ENCODE measurements around the gene CPA1. TPM values are rescaled to one million over a fixed set of nuclear protein-coding genes. Genes with fewer than 3 reads are reported as not detected.

Gene CPA1
- total RNA-seq, 5 donors from 2014 or later (not counting 1 experiment from before 2014, with no cell fraction given), result 15.8 to 22.5 (median 16.0) TPM; not detected in 2

- Histone ChIP-seq H3K27me3 (replicated peaks in 1 of 2; ENCODE audit: control insufficient read depth in 2 of 2, extremely low read depth in 1 of 2, insufficient read depth in 2 of 2, low read length in 1 of 2) (no peaks in the 10 kb centered on the region), H3K4me3 (ENCODE audit: control insufficient read depth in 1 of 2, extremely low read depth in 1 of 2, low read length in 1 of 2) (no peak overlapping the region), H3K9me3 (no peaks in the 10 kb centered on the region), H3K4me1 (ENCODE audit: control insufficient read depth in 1 of 2, extremely low read depth in 1 of 2, insufficient read depth in 2 of 2, low read length in 2 of 2) (peaks cover 11 to 15% of the 10 kb centered on the region in 2 experiments), H3K36me3 (ENCODE audit: control insufficient read depth in 2 of 2, extremely low read depth in 1 of 2, insufficient read depth in 1 of 2, low read length in 1 of 2) (peaks cover 0 to 8% of the 10 kb centered on the region in 2 donors), H3K27ac (ENCODE audit: low read length) (no peak overlapping the region)
- ChIA-PET POLR2A (no interaction called here), CTCF (no interaction called here)
- DNase-seq, result no peak
- Mint-ChIP-seq H3K27ac (no peak overlapping the region), H3K9me3 (no peaks in the 10 kb centered on the region), H3K4me1 (peaks cover 20 to 27% (median 25%) of the 10 kb centered on the region in 3 donors), H3K27me3 (no peaks in the 10 kb centered on the region), H3K4me3 (no peak overlapping the region), H3K36me3 (peaks cover 24% of the 10 kb centered on the region)
- ATAC-seq (replicated peaks in 1 of 4), result no peak
- no CpG with 5 or more reads among the region's 7 CpGs for WGBS (ENCODE audit: insufficient coverage)
Observed at GRCh38 chr7:130397051-130397757, 16.9 kb downstream of the CPA1 start.

- H3K9me3 Mint-ChIP-seq, result no peaks in the 10 kb centered on the region
- Histone ChIP-seq H3K27ac (ENCODE audit: low read length) (no peak overlapping the region), H3K27me3 (replicated peaks in 1 of 2; ENCODE audit: control insufficient read depth in 2 of 2, extremely low read depth in 1 of 2, insufficient read depth in 2 of 2, low read length in 1 of 2) (no peaks in the 10 kb centered on the region), H3K4me1 (ENCODE audit: control insufficient read depth in 1 of 2, extremely low read depth in 1 of 2, insufficient read depth in 2 of 2, low read length in 2 of 2) (peaks cover 11 to 15% of the 10 kb centered on the region in 2 experiments), H3K36me3 (ENCODE audit: control insufficient read depth in 2 of 2, extremely low read depth in 1 of 2, insufficient read depth in 1 of 2, low read length in 1 of 2) (peaks cover 5 to 13% of the 10 kb centered on the region in 2 donors), H3K4me3 (ENCODE audit: control insufficient read depth in 1 of 2, extremely low read depth in 1 of 2, low read length in 1 of 2) (no peak overlapping the region), H3K9me3 (no peaks in the 10 kb centered on the region)
- POLR2A ChIA-PET, result no interaction called here
- DNase-seq, result no peak
- 95% methylated on average over 2 of the region's 3 CpGs for WGBS (ENCODE audit: insufficient coverage)
- H3K4me1 Mint-ChIP-seq, result peaks cover 20 to 27% (median 25%) of the 10 kb centered on the region in 3 donors
- peaks cover 29% of the 10 kb centered on the region for H3K36me3 Mint-ChIP-seq
- no peak overlapping the region for H3K27ac Mint-ChIP-seq
- ATAC-seq (replicated peaks in 1 of 4), result no peak
- H3K4me3 Mint-ChIP-seq, result no peak overlapping the region
- no peaks in the 10 kb centered on the region for H3K27me3 Mint-ChIP-seq
- CTCF ChIA-PET, result no interaction called here
Observed at GRCh38 chr7:130397758-130398073, 17.4 kb downstream of the CPA1 start.

GRCh38 chr7:130398526-130399090 is 18.3 kb downstream of the CPA1 start:
- peak overlapping the region in 1 of 2 donors; percentile 29 for H3K27ac Mint-ChIP-seq
- no peak for ATAC-seq (replicated peaks in 1 of 4)
- POLR2A ChIA-PET, result no interaction called here
- H3K27me3 Mint-ChIP-seq, result no peaks in the 10 kb centered on the region
- no peak overlapping the region for H3K27ac ChIP-seq (ENCODE audit: low read length)
- H3K4me3 ChIP-seq (ENCODE audit: control insufficient read depth in 1 of 2, extremely low read depth in 1 of 2, low read length in 1 of 2), result no peak overlapping the region
- H3K36me3 ChIP-seq (ENCODE audit: control insufficient read depth in 2 of 2, extremely low read depth in 1 of 2, insufficient read depth in 1 of 2, low read length in 1 of 2), result peaks cover 8 to 13% of the 10 kb centered on the region in 2 donors
- H3K9me3 Mint-ChIP-seq, result no peaks in the 10 kb centered on the region
- H3K4me1 ChIP-seq (ENCODE audit: control insufficient read depth in 1 of 2, extremely low read depth in 1 of 2, insufficient read depth in 2 of 2, low read length in 2 of 2), result peaks cover 11 to 15% of the 10 kb centered on the region in 2 experiments
- WGBS (ENCODE audit: insufficient coverage), result 100% methylated on average over 2 of the region's 8 CpGs
- peaks cover 18 to 21% (median 19%) of the 10 kb centered on the region in 3 donors for H3K4me1 Mint-ChIP-seq
- no peaks in the 10 kb centered on the region for H3K9me3 ChIP-seq
- DNase-seq, result no peak
- CTCF ChIA-PET, result no interaction called here
- no peak overlapping the region for H3K4me3 Mint-ChIP-seq
- H3K36me3 Mint-ChIP-seq, result peaks cover 35% of the 10 kb centered on the region
- H3K27me3 ChIP-seq (replicated peaks in 1 of 2; ENCODE audit: control insufficient read depth in 2 of 2, extremely low read depth in 1 of 2, insufficient read depth in 2 of 2, low read length in 1 of 2), result no peaks in the 10 kb centered on the region

GRCh38 chr7:130400120-130400572 is 19.9 kb downstream of the CPA1 start:
- 80% methylated on average over 1 of the region's 4 CpGs for WGBS (ENCODE audit: insufficient coverage)
- DNase-seq (no peak), ATAC-seq (replicated peaks in 1 of 4) (no peak)
- Histone ChIP-seq H3K27me3 (replicated peaks in 1 of 2; ENCODE audit: control insufficient read depth in 2 of 2, extremely low read depth in 1 of 2, insufficient read depth in 2 of 2, low read length in 1 of 2) (no peaks in the 10 kb centered on the region), H3K9me3 (no peaks in the 10 kb centered on the region), H3K36me3 (ENCODE audit: control insufficient read depth in 2 of 2, extremely low read depth in 1 of 2, insufficient read depth in 1 of 2, low read length in 1 of 2) (peaks cover 8 to 13% of the 10 kb centered on the region in 2 donors), H3K27ac (ENCODE audit: low read length) (no peak overlapping the region), H3K4me1 (ENCODE audit: control insufficient read depth in 1 of 2, extremely low read depth in 1 of 2, insufficient read depth in 2 of 2, low read length in 2 of 2) (peaks cover 0 to 4% of the 10 kb centered on the region in 2 experiments), H3K4me3 (ENCODE audit: control insufficient read depth in 1 of 2, extremely low read depth in 1 of 2, low read length in 1 of 2) (no peak overlapping the region)
- Mint-ChIP-seq H3K4me3 (no peak overlapping the region), H3K36me3 (peaks cover 41% of the 10 kb centered on the region), H3K27ac (no peak overlapping the region), H3K9me3 (no peaks in the 10 kb centered on the region), H3K4me1 (peaks cover 2 to 6% (median 5%) of the 10 kb centered on the region in 3 donors), H3K27me3 (no peaks in the 10 kb centered on the region)
- ChIA-PET CTCF (no interaction called here), POLR2A (no interaction called here)

GRCh38 chr7:130401101-130401500 is 20.8 kb downstream of the CPA1 start:
- POLR2A ChIA-PET, result no interaction called here
- Histone ChIP-seq H3K9me3 (no peaks in the 10 kb centered on the region), H3K4me1 (ENCODE audit: control insufficient read depth in 1 of 2, extremely low read depth in 1 of 2, insufficient read depth in 2 of 2, low read length in 2 of 2) (no peaks in the 10 kb centered on the region), H3K4me3 (ENCODE audit: control insufficient read depth in 1 of 2, extremely low read depth in 1 of 2, low read length in 1 of 2) (no peak overlapping the region), H3K36me3 (ENCODE audit: control insufficient read depth in 2 of 2, extremely low read depth in 1 of 2, insufficient read depth in 1 of 2, low read length in 1 of 2) (peaks cover 8 to 13% of the 10 kb centered on the region in 2 donors), H3K27me3 (replicated peaks in 1 of 2; ENCODE audit: control insufficient read depth in 2 of 2, extremely low read depth in 1 of 2, insufficient read depth in 2 of 2, low read length in 1 of 2) (no peaks in the 10 kb centered on the region), H3K27ac (ENCODE audit: low read length) (no peak overlapping the region)
- CTCF ChIA-PET, result no interaction called here
- Mint-ChIP-seq H3K36me3 (peaks cover 41% of the 10 kb centered on the region), H3K4me1 (peaks cover 0 to 1% (median 0%) of the 10 kb centered on the region in 3 donors), H3K4me3 (no peak overlapping the region), H3K9me3 (no peaks in the 10 kb centered on the region), H3K27ac (no peak overlapping the region), H3K27me3 (no peaks in the 10 kb centered on the region)
- no CpG with 5 or more reads among the region's 1 CpG for WGBS (ENCODE audit: insufficient coverage)
- DNase-seq (no peak), ATAC-seq (replicated peaks in 1 of 4) (no peak)

- no peak overlapping the region for H3K27ac Mint-ChIP-seq
- Histone ChIP-seq H3K27me3 (replicated peaks in 1 of 2; ENCODE audit: control insufficient read depth in 2 of 2, extremely low read depth in 1 of 2, insufficient read depth in 2 of 2, low read length in 1 of 2) (no peaks in the 10 kb centered on the region), H3K36me3 (ENCODE audit: control insufficient read depth in 2 of 2, extremely low read depth in 1 of 2, insufficient read depth in 1 of 2, low read length in 1 of 2) (peaks cover 8 to 13% of the 10 kb centered on the region in 2 donors), H3K4me3 (ENCODE audit: control insufficient read depth in 1 of 2, extremely low read depth in 1 of 2, low read length in 1 of 2) (no peak overlapping the region), H3K9me3 (no peaks in the 10 kb centered on the region), H3K4me1 (ENCODE audit: control insufficient read depth in 1 of 2, extremely low read depth in 1 of 2, insufficient read depth in 2 of 2, low read length in 2 of 2) (no peaks in the 10 kb centered on the region), H3K27ac (ENCODE audit: low read length) (no peak overlapping the region)
- 83% methylated on average over 1 of the region's 3 CpGs for WGBS (ENCODE audit: insufficient coverage)
- ChIA-PET CTCF (no interaction called here), POLR2A (interaction anchor here in 1 of 2 donors (0.6 kb wide), 1 partner anchor 9 kb away, joined by 3 read pairs; no protein-coding TSS in a partner anchor)
- ATAC-seq (replicated peaks in 1 of 4) (no peak), DNase-seq (no peak)
- no peaks in the 10 kb centered on the region for H3K9me3 Mint-ChIP-seq
- H3K4me3 Mint-ChIP-seq, result no peak overlapping the region
- peaks cover 41% of the 10 kb centered on the region for H3K36me3 Mint-ChIP-seq
- H3K4me1 Mint-ChIP-seq, result peaks cover 0 to 1% (median 0%) of the 10 kb centered on the region in 3 donors
- no peaks in the 10 kb centered on the region for H3K27me3 Mint-ChIP-seq
Observed at GRCh38 chr7:130401578-130401977, 21.3 kb downstream of the CPA1 start.

Data from T-cell (primary cell).